Astrocyte (in vitro differentiated cells and primary cell): ENCODE results near the gene PLAAT1.

ENCODE experiments used
- CTCF ChIP-seq: IDR thresholded peaks from 2 replicates; pipeline ENCODE4 v1.5.1; 2011; ENCODE audit warnings: low read depth, mild to moderate bottlenecking, inconsistent platforms, low read length, moderate library complexity; ENCODE audit not compliant: insufficient read depth
- EZH2 ChIP-seq: IDR thresholded peaks from 2 replicates; pipeline ENCODE4 v1.6.1; 2012; ENCODE audit warnings: mild to moderate bottlenecking, low read length, inconsistent platforms; ENCODE audit not compliant: insufficient read depth

- TF ChIP-seq CTCF (peak; percentile 8), EZH2 (no peak)
These were observed 73.1 kb downstream of the PLAAT1 start for GRCh38 chr3:193314161-193314560.
